Measurements from ENCODE around the gene HS6ST3.
"Not testable (repeated sequence)": the region's sequence is repeated elsewhere in the genome, so short reads cannot be mapped to it uniquely, and the experiment has no call there.

HS6ST3 gene

GRCh38 chr13:96089749-96090239 is at the start of gene HS6ST3:
TSS of gene HS6ST3 (plus strand) at chr13:96090107.
- no peak for DNase-seq (ENCODE audit: low spot score)

DNA sequence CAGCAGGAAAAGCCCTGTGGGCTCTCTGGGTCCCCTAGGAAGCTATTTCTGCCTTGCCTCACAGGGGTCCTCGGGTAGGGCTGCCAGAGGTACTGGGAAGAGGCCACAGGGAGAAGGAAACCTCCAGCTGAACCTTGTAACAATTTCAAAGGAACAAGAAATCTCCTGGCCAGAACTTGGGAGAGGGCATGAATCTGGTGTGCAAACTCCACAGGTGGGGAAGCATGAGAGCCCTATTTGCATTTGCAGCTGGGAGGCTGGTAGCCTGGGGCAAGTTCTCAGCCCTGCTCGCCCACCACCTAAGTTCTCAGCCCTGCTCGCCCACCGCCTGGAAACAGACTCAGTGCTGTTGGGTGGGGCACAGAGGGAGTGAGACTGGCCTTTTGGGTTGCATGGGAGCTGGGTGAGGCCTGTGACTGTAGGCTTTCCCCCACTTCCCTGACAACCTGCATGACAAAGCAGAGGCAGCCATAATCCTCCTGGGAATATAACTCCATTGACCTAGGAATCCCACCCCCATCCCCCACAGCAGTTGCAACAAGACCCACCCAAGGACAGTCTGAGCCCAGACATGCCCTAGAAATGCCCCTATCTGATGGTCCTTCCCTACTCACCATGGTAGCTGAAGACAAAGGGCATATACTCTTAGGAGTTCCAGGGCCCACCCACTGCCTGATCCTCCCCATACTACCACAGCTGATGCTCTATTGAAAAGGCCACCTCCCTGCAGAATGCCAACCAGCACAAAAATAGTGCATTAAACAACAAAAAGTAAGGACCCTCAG is 48.4 kb upstream of the HS6ST3 start:
- no peak for DNase-seq (ENCODE audit: low spot score)

GRCh38 chr13:96044238-96044637 is 45.7 kb upstream of the HS6ST3 start:
- DNase-seq (ENCODE audit: low spot score), result no peak

GRCh38 chr13:96046449-96047126 is 43.3 kb upstream of the HS6ST3 start:
- DNase-seq (ENCODE audit: low spot score), result not testable (repeated sequence)

DNA sequence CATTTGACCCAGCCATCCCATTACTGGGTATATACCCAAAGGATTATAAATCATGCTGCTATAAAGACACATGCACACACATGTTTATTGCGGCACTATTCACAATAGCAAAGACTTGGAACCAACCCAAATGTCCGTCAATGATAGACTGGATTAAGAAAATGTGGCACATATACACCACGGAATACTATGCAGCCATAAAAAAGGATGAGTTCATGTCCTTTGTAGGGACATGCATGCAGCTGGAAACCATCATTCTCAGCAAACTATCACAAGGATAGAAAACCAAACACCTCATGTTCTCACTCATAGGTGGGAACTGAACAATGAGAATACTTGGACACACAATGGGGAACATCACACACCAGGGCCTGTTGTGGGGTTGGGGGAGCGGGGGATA is 39.0 kb upstream of the HS6ST3 start:
- not testable (repeated sequence) for DNase-seq (ENCODE audit: low spot score)

DNA sequence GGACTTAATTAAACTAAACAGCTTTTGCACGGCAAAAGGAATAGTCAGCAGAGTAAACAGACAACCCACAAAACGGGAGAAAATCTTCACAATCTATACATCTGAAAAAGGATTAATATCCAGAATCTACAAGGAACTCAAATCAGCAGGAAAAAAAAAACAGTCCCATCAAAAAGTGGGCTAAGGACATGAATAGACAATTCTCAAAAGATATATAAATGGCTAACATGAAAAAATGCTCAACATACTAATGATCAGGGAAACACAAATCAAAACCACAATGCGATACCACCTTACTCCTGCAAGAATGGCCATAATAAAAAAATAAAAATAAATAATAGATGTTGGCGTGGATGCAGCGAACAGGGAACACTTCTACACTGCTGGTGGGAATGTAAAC is 38.4 kb upstream of the HS6ST3 start:
- DNase-seq (ENCODE audit: low spot score), result not testable (repeated sequence)

GRCh38 chr13:96051946-96052345 is 38.0 kb upstream of the HS6ST3 start:
- DNase-seq (ENCODE audit: low spot score), result not testable (repeated sequence)

DNA sequence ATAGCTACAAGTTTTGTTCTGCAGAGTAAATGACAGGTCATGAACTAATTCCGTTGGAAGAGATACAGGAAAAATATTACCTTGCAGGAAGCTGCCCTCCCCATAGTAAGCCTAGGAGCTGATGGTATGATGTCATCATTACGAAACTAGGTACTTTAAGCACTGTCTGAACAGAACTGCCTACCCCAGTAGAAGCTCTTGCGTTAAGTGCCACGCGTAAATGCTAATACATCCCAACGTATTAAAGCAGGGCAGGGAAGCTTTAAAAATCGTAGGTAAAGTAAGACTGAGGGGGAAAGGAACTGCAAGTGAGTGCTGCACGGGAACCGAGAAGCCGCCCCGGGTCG is 37.3 kb upstream of the HS6ST3 start:
- no peak for DNase-seq (ENCODE audit: low spot score)

- DNase-seq (ENCODE audit: low spot score), result peak; percentile 0
Measured at GRCh38 chr13:96053003-96053703, 36.8 kb upstream of the HS6ST3 start, which contains the start of gene UGGT2. TSS of gene UGGT2 (minus strand) at chr13:96053401. CDS start at chr13:96053312, 89 bp downstream.

DNA sequence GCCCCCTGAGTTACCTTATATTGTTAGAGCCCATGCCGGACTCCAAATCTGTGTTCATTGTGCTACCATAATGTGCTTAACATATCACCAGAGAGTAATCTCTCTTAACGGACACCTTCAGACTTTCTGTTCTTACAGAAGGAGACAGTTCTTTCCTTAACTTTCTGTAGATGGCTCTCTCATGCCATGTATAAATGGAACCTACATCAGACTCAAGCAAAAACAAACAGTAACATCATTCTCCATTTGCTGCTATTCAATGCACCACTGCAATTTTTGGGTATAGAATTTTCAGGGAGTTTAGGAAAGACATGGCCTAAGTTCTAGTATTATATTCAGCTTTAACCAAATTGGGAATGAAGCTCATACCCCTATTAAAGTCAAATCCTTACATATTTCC is 24.1 kb upstream of the HS6ST3 start:
- DNase-seq (ENCODE audit: low spot score), result no peak

GRCh38 chr13:96068729-96069128 is 21.2 kb upstream of the HS6ST3 start:
- DNase-seq (ENCODE audit: low spot score), result no peak

DNA sequence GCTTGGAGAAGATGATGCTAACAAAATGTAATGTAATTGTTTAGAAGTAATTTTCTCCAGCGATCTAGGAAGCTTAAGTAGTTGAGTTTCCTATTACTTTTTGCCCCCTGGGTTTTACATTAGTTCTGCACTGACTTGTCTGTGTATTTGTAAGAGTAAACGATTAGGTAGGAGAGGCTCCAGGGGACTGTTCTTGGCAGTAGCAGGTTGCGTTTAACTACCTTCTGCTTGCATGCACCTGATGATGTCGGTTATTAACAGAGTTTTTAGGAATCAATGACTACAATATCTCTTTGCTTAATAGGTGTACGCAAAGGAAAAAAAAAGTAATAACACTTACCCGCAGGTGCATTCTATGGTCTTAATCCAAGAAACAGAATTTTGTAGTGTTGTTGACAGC is 18.4 kb upstream of the HS6ST3 start:
- DNase-seq (ENCODE audit: low spot score), result no peak

DNA sequence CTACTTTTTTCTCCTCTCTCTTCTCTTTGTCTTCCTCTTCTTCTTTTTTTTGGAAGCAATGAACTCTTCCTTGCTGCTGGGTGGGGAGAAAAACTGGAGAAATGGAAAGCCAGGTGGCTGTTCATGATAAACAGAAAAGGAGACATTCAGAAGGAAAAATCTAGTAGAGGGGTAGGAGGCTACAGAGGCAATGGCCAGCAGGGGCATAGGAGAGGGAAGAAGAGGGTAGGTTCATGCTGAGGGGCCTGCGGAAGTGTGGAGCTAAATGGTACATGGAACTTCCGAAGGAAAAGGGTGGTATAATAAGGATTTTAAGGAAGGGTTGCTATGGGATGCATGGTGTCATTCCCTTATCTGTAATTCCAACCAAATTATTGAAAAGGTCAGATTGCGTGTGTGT is 17.5 kb upstream of the HS6ST3 start:
- DNase-seq (ENCODE audit: low spot score), result no peak

- DNase-seq (ENCODE audit: low spot score), result no peak
Measured at GRCh38 chr13:96075953-96076543, 13.9 kb upstream of the HS6ST3 start.

GRCh38 chr13:96080676-96081075 is 9.2 kb upstream of the HS6ST3 start:
- DNase-seq (ENCODE audit: low spot score), result no peak

GRCh38 chr13:96081888-96082287 is 8.0 kb upstream of the HS6ST3 start:
- no peak for DNase-seq (ENCODE audit: low spot score)

DNA sequence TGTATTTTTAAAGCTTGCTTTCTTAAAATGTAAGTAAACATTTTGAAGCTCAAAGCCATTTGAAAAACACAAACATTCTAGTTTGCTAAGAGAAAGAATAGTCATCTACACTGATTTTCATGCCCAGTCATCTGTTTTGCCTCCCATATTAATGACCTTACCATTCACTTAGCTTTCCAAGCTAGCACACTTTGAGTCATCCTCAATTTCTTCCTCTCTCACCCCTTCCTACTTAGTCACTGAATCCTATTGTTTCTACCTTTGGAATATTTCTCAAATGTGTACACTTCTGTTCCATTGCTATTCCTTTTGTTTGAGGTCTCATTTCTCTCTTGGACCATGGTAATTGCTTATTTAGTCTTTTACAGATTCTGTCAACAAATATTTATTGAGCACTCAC is 7.3 kb upstream of the HS6ST3 start:
- no peak for DNase-seq (ENCODE audit: low spot score)

DNA sequence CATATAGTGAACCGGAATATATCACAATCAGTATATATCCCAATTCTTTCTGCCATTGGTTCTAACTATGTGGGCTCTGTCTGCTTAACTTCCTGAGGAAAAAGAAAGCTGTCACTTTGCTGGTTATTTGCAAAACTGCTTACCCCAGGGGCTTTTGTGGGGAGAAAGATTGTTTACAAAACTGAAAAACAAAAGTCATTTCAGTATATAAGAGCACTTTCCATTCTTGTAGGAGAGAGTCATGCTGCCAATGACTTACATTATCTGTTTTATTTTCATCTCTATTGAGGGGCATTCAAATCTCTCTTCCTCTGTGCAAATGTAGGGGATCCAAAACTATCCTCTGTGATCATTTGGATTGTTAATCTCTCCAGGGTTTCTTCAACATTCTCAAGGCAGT is 3.2 kb upstream of the HS6ST3 start:
- no peak for DNase-seq (ENCODE audit: low spot score)

- DNase-seq (ENCODE audit: low spot score), result no peak
Measured at GRCh38 chr13:96089139-96089538, 768 bp upstream of the HS6ST3 start.

DNA sequence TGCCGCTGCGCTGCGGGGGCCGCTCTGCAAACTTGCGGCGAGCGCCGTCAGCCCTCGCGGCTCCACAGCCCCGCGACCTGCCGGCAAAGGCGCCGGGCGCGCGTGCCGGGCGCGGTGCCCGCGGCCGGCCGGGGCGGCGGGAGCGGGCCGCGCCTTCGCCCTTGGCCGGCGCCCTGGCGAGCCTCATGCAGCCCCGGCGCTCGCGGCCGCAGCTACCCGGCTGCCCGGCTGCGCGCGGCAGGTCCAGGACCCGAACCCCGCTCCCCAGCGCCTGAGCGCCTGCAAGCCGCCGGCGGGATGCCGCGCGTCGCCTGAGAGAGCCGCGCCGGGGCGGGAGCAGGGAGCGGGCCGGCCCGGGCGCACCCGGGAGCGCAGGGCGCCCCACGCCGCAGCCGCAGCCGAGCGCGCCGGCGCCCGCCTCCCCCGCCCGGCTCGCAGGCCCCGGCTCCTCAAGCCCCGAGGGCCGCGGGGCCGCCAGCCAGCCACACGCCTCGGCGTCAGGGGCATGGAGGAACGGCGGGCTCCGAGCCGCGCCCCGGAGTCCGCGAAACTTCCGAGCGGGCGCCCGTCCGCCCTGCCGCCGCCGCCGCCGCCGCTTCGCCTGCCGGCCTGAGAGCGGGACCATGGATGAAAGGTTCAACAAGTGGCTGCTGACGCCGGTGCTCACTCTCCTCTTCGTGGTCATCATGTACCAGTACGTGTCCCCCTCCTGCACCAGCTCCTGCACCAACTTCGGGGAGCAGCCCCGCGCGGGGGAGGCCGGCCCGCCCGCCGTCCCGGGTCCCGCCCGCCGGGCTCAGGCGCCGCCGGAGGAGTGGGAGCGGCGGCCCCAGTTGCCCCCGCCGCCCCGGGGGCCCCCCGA is 564 bp downstream of the HS6ST3 start:
- no peak for DNase-seq (ENCODE audit: low spot score)

Data from CD4-positive, alpha-beta T cell treated with Interleukin-15 for 4 hours (primary cell).